ENCODE measurements around the gene ATAT1.

GRCh38 chr6:30610065-30610464, 16.6 kb upstream of the ATAT1 start:
- no peak for TF ChIP-seq CTCF (conservative IDR thresholded peaks at IDR 0.05; ENCODE audit: low read length)
- no peak for TF ChIP-seq EZH2phosphoT487 (IDR thresholded peaks at IDR 0.05; ENCODE audit: borderline replicate concordance, low read depth, low read length)

All from OCI-LY7 (cell line).